AG08395 (cell line): Measurements from ENCODE around the gene ANGEL1.
A peak's percentile ranks its signal among the peaks of the same experiment; 100 is the strongest.

Experiments used
- DNase-seq: peaks from one replicate; pipeline ENCODE4 v3.0.0; 2012; ENCODE audit warnings: mixed read lengths, low spot score

ANGEL1 gene

DNA sequence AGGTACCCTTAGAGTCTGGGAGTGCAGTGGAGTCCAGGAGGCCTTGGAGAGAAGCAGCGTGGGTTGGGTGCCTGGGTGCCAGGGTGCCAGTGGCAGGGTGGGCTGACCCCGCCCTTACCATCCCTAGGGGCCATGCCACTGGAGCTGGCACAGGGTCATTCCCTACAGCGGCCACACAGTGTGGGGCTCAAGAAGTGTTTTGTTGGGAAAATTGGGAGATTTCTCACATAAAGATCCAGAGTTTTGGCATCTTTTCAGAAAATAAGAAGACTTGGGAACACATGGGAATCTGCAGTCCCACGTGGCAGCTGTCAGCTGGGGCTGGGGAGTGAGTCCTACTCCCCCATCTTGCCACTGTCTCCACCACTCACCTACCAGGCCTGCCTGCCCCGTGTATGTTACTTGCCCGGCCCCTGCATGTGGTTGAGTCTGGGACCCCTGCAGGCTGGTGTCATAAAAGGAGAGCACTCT lies 47.2 kb downstream of the ANGEL1 start:
- no peak for DNase-seq

DNA sequence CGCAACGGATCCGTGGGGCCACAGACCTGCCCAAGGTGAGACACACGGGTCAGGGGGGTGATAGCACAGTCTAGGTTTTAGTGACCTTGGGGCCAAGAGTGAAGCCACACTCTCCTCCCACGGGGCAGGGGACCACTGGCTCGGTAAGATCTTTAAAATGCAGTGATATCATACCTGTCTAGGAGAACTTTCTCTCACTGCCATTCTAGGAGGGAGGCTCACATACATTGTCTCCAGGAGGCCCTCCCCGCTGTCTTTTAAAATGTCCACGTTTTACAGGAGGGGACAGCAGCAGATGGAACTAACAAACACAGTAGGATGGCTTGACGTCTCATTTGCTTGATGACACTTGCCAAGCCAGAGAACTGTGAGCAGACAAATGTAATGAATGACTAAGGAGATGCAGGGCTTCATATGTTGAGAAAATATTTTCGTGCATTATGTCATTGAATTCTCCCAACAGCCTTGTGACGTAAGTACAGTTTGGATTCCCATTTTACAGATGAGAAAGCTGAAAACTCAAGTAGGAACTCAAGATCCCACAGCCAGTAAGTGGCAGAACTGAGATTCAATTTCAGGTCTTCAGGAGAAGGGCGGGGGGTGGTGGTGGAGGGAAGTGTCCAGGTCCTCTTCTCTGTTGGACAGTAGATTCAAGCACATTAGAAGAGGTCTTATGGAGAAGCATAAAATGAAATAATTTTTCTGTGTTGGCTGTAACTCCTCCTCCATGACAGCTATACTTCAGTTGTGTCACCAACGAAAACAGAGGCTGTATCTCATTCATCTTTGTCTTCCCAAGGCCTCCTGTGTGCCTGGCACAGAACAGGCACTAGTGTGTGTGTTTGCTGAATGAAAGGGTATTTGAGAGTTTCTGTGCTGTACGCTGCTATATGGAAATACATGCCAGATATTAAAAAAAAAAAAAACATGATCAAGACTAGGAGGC lies 49.3 kb downstream of the ANGEL1 start:
- no peak for DNase-seq

DNA sequence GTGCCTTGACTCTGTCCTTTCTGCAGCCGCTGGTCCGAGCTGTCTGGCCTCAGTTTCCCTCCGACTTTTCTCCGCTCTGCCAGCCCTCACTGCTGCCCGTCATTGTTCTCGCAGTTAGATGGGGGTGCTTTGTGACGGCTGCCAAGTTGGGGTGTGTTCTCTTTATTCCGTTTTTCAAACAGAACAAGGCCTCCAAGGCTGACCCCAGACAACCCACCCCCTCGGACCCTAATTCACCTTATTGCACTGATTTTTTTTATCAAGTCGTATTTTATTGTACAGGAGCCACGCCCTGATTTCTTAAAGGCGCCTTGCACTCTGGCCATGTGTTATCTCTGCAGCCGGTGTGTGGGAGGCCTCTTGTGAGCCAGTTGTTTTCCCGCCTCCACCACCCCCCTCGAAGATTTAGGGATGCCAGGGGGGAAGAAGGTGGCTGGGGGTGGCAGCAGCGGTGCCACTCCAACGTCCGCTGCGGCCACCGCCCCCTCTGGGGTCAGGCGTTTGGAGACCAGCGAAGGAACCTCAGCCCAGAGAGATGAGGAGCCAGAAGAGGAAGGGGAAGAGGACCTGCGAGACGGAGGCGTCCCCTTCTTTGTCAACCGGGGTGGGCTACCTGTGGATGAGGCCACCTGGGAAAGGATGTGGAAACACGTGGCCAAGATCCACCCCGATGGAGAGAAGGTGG lies 50.1 kb downstream of the ANGEL1 start:
- no peak for DNase-seq

DNA sequence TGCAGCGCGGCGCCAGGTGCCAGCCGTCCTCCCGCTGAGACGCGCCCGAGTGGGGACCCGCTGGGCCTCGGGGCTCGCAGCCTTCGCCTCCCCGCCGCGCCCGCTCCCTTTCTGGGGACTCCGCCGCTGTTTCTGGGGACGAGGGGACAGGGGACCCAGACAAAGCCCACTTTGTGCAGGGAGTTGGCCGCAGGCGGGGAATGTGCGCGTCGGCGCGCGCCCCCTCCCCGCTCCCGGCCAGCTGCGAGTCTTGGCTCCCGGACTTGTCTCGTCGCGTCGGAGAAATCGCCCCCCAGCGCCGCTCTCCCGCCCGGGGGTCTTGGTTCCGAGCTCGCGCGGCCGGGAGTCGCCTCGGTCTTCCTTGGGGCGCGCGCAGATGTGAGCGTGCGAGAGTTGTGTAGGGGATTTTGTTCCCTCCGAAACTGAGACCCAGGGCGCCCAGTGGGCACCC lies 50.7 kb downstream of the ANGEL1 start:
- DNase-seq: no peak

DNA sequence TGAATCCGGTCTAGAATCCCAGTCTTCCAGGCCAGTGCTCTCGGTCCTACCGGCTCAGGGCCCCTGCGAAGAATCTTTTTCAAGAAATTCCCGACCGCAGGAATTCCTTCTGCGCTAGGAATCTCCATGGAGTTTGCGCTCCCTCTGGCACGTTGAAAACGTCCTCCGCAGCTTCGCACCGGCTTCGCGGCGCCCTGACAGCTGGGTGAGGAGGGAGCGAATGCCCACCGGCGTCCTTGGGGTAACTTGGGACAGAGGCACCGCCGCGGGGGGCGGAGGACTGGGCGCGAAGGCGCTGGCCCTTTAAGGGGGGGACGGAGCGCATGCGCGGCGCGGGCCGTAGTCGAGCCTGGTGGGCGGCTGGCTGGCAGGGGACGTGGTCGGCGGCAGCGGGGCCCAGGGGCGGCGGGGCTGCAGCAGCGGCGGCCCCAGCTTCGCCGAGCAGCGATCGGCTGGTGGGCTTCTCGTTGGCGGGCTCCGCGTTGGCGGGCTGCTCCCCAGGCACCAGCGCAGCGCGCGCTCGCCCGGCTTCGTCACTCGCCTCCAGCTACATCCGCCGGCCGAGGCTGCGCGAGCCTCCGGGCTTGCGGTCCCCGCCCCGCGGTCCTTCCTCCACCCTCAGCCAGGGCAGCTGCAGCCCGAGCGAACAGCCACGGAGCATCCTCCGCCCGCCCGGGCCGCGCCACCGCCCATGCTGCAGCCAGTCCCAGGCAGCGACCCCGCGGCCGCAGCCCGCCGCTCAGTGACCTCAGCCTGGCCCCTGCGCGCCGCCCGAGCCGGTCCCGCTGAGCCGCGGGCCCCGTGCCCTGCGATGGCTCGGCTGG lies 51.3 kb downstream of the ANGEL1 start, which contains the start of gene VASH1:
Gene VASH1 (plus strand): TSS at position 333 of the 824 bp plus-strand sequence. CDS start 1,354 bp downstream, outside the sequence.
- peak; percentile 89 for DNase-seq

DNA sequence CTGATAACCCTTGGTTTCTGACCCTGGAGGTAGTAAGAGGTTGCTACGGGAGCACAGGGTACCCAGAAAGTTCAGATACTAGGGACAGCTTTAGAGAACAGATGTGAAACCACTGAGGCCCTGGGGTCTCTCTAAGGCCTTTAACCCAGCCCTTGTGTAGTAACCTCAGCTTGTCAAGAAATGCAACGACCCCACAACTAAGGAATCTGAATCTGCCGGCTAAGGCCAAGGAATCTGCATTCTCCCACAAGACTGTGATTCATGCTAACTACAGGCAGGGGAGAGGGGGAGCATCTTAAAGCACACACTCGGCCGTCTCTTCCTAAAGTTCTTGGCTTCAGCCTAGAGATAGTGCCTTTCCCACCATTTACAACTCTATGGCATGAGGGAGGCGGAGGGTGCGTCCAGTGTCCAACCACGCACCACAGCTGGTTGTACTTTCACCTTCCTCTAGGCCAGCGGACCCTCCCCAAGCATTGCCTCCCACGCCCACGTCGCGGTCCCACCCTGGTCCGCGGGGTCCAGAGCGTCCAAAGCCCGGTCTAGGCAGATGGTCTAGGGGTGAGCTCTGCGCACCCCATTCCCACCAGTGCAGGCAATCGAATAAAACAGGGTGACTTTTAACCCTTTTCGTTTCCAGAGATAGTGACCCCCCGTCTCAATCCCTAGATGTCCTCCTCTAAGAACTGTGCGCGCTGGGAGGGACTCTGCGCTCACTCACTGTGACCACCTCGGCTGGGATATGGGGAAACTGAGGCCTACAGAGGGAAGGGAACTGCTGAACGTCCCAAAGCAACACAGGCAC lies 52.1 kb downstream of the ANGEL1 start:
- no peak for DNase-seq

DNA sequence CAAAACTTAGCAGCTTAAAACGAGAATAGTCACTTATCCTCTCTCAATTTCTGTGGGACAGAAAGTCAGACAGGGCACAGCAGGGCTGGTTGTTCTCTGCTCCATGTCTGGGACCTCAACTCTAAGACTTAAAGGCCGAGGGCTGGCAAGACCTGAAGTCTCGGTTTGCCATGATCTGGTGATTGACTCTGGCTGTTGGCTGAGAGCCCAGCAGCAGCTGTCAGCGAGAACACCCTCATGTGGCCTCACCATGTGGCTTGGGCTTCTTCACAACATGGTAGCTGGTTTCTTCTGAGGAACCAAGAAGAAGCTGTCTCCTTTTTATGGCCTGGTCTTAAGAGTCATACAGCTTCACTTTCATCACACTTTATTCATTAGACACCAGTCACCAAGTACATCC lies 53.1 kb downstream of the ANGEL1 start:
- DNase-seq: no peak

DNA sequence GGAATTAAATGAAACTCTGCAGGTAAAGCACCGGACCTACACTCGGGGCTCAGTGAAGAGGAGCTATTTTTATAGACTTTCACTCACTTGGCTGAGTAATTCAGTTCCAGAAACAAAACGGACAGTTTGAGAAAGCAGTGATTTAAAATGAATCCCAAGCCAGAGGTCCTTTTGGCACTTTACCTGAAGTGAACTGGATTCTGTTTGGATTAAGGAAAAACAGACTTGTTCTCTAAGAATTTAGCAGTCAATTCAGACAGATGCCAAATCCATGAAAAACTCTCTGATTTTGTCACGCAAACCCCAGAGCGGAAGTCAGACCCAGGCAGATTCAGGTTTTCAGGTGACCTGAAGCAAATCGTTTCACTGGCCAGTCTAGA lies 56.3 kb downstream of the ANGEL1 start:
- no peak for DNase-seq

DNA sequence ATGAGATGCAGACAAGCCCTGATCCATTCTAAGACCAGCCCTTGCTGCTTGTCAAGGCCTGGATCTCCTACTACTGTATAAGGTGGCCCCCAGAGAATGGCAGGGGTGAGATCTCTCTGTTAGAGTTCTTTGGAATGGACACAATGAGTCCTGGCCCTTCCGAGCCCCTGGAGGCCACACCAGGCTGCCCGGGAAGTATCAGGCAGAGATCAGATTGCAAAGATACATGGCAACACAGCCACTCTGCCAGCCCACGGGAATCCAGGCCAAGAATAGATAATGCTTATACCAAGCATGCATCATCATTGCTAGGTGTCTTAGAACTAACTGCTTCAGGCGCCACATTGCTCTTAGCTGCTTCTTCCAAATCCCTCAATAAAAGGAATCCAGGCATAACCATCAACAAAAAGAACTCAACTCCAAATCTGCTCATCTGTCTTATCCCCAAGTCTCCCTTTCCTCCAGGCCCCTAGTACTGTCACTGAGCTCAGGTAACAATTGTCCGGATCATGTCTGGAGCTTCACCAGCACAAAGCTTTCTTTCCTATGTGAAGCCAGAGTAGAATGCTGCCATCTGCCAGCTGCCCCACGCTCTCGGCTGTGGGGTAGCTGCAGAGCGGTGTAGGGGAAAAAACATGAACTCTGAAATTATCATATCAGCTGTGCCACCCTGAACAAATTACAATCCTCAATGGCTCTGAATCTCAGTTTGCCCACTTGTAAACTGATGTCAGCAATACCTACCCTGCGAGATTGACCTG lies 56.9 kb downstream of the ANGEL1 start:
- no peak for DNase-seq

DNA sequence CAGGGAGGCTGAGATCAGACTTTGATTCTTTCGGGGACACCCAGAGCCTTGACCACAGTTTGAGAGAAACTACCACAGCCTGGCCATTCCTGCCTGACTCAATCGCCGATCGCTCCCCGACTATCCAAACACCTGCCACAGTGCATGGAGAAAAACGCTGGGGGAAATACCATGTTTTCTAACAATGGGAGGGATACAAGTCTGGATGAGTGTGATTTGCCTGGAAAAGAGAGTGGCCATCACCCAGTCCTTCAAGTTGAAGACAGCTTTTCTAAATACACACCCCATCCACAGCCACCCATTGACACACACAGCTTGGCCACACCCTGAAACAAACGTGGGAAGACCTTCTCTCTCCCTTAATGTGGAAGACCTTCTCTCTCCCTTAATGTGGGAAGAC lies 58.1 kb downstream of the ANGEL1 start:
- DNase-seq: no peak

DNA sequence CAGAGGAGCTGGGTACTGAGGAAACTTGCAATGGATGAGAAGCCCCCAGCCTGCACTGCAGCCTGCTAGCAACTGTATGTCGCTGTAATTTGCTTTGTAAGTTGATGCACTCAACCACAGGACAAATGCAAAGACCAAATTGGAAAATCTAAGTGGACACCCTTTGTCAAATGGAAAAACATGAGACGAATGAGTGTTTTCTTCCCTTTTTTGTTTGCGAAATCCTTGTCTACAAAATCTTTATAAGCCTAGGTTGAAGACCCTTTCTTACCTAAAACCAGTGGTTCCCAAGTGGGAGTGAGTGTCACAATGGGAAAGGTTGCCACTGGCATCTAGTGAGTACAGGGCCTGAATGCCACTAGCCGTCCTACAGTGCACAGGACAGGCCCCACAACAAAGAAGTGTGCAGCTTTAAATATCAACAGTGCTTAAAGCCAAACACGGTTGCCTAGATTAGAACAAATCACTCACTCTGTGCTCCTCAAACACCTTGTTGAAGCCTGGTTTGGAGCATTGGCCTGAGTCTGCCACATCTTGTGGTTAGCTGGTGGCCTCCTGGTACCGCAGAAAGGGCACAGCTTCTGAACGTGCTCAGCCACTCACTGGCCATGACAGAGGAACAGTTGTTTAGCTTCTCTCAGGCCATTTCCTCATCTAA lies 59.0 kb downstream of the ANGEL1 start:
- DNase-seq: no peak

DNA sequence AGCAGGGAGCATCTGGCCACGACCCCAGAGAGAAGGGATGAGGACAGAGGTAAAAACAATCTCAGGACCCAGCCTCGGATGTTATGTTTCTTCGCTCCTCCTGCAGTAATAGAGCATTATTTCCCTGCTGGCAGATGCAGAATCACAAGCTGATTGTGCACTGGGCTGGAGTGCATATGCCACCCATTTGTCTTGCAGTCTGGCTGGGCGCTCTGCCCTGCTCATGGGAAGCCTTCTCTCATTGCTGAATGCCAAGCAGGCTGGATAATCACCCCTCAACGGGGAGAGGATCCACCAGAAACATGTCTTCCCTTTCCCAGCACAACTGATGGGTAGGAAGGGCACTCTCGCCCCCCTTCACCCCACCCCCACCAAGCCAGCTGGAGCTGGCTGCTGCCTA lies 59.9 kb downstream of the ANGEL1 start:
- no peak for DNase-seq

DNA sequence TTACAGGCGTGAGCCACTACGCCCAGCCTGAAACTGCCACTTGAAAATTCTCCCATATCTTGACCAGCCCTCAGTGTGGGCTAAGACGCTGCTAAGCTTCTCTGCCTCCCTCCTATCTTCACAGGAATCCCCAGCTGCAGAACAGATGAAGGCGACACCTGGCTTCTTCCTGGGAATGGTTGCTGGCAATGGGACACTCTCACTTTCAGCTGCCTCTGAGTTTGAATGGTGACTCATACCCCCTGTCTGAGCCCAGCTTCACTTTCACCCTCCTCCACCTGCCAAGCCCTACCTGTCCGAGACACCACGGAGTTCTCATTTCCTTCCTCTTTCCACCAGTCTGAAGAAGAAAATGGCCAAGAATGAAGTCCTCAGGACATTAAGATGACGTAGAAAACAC lies 69.7 kb downstream of the ANGEL1 start:
- DNase-seq: no peak

DNA sequence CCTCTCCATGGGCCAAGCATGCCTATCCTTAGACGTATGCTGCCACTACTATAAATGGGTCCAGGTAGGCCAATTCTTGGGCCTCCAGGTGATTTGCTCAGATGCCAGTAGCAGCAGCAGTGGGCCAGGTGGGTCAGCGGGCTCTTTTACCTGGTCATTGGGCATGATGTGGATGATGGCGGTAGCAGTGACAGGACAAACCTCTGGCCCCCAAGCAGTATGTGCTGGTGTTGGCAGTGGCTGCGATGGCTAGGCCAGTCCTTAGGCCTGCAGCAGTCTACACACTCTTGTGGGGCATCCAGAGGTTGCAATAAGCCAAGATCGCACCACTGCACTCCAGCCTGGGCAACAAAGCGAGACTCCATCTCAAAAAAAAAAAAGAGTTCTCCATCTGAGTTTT lies 70.5 kb downstream of the ANGEL1 start:
- no peak for DNase-seq

DNA sequence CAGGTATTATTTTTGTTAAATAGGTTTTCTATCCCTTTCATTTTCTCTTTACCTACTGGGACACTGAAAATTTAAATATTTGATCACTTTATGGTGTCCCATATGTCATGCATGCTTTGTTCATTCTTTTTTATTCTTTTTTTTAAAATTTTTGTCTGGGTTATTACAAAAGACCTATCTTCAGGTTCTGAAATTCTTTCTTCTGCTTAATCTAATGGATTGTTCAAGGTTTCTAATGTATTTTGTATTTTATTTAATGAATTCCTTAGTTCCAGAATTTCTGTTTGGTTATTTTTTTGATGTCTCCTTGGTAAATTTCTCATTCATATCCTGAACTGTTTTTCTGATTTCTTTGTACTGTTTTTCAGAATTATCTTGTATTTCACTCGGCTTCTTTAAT lies 71.6 kb downstream of the ANGEL1 start:
- DNase-seq: no peak
